Measurements from ENCODE around the gene KMT5C. TPM values are rescaled to one million over a fixed set of nuclear protein-coding genes. Genes with fewer than 3 reads are reported as not detected.
A peak's percentile ranks its signal among the peaks of the same experiment; 100 is the strongest.

The KMT5C gene
- total RNA-seq, 1 experiment from 2014 or later, result 63.1 TPM

- TF ChIP-seq CTCF (IDR thresholded peaks at IDR 0.05), result no peak
- no peak for TF ChIP-seq NFATC4 (CRISPR knock-in tag; IDR thresholded peaks at IDR 0.05)
- TF ChIP-seq ATF2 (CRISPR knock-in tag; IDR thresholded peaks at IDR 0.05; ENCODE audit: borderline replicate concordance, low read depth), result no peak
- TF ChIP-seq ZNF416 (CRISPR knock-in tag; IDR thresholded peaks at IDR 0.05), result no peak
- TF ChIP-seq MYBL2 (CRISPR knock-in tag; IDR thresholded peaks at IDR 0.05), result no peak
- no peak for TF ChIP-seq KAT7 (CRISPR knock-in tag; IDR thresholded peaks at IDR 0.05; ENCODE audit: borderline replicate concordance)
Observed at GRCh38 chr19:55345818-55346724, 6.4 kb downstream of the KMT5C start (continued).

- Mint-ChIP-seq H3K9me3 (no peaks in the 10 kb centered on the region), H3K4me1 (peaks cover 47% of the 10 kb centered on the region), H3K27me3 (ENCODE audit: low read depth) (peaks cover 16% of the 10 kb centered on the region), H3K27ac (no peak overlapping the region), H3K36me3 (peaks cover 22% of the 10 kb centered on the region), H3K4me3 (no peak overlapping the region)
- POLR2A ChIA-PET, result no interaction called here
- ATAC-seq, result no peak
- TF ChIP-seq USF1 (CRISPR knock-in tag; IDR thresholded peaks at IDR 0.05) (no peak), CREM (CRISPR knock-in tag; IDR thresholded peaks at IDR 0.05) (no peak), ETV6 (CRISPR knock-in tag; IDR thresholded peaks at IDR 0.05) (no peak), NR1H2 (CRISPR knock-in tag; IDR thresholded peaks at IDR 0.05) (no peak)
- CTCF ChIA-PET, result interaction anchor here (1.0 to 3.4 kb wide), 3 partner anchors 8 to 71 kb away, joined by 3 to 30 read pairs (median 6); partner anchors contain the start of gene KMT5C
- DNase-seq (ENCODE audit: low spot score), result no peak
Observed at GRCh38 chr19:55346725-55347441, 7.2 kb downstream of the KMT5C start.

GRCh38 chr19:55347442-55348009 is 7.8 kb downstream of the KMT5C start:
- H3K4me1 Mint-ChIP-seq, result peaks cover 49% of the 10 kb centered on the region
- ChIA-PET POLR2A (interaction anchor here (0.5 to 3.7 kb wide), 4 partner anchors 9 to 45 kb away, joined by 3 to 28 read pairs (median 11); partner anchors contain the start of gene KMT5C), CTCF (interaction anchor here (1.0 to 3.4 kb wide), 5 partner anchors 9 to 187 kb away, joined by 3 to 30 read pairs (median 4); partner anchors contain the start of genes IL11 and KMT5C)
- no peak for TF ChIP-seq SMAD4 (CRISPR knock-in tag; IDR thresholded peaks at IDR 0.05)
- no peak for TF ChIP-seq ZNF121 (CRISPR knock-in tag; IDR thresholded peaks at IDR 0.05)
- no peak for TF ChIP-seq ZSCAN18 (CRISPR knock-in tag; IDR thresholded peaks at IDR 0.05)
- no peak for TF ChIP-seq ZBTB21 (CRISPR knock-in tag; IDR thresholded peaks at IDR 0.05; ENCODE audit: borderline replicate concordance)
- peaks cover 22% of the 10 kb centered on the region for H3K36me3 Mint-ChIP-seq
- peak overlapping the region; percentile 96 for H3K27ac Mint-ChIP-seq
- H3K4me3 Mint-ChIP-seq, result peak overlapping the region; percentile 52
- no peak for ATAC-seq
- H3K9me3 Mint-ChIP-seq, result no peaks in the 10 kb centered on the region
- peaks cover 22% of the 10 kb centered on the region for H3K27me3 Mint-ChIP-seq (ENCODE audit: low read depth)
- no peak for DNase-seq (ENCODE audit: low spot score)
